SK-N-SH treated with all-trans-retinoic acid at 6 μM for 48 hours (cell line): ENCODE data around the gene MYOM1.

Source experiments
- ATAC-seq: fragments of 200-7000 bp; cut with Tn5 transposase; 3 replicates; pipeline ENCODE4 v1.9.1; 2020; ENCODE audit warnings: mild to moderate bottlenecking, moderate library complexity
- ARNTL ChIP-seq: fragments of 450-650 bp; formaldehyde crosslinking; IDR thresholded peaks from 2 replicates; pipeline ENCODE4 v1.5.0; 2020; ENCODE audit warnings: low read depth, mild to moderate bottlenecking, moderate library complexity, borderline replicate concordance
- BACH2 ChIP-seq: fragments of 250-450 bp; sonication (Bioruptor Pico); IDR thresholded peaks from 2 replicates; pipeline ENCODE4 v1.9.0; 2021; ENCODE audit warnings: mild to moderate bottlenecking, borderline replicate concordance
- CSDC2 ChIP-seq: fragments of 250-450 bp; sonication (Bioruptor Pico); IDR thresholded peaks from 2 replicates; pipeline ENCODE4 v1.5.0; 2020; ENCODE audit warnings: mild to moderate bottlenecking, moderate library complexity
- ESRRG ChIP-seq: fragments of 250-450 bp; sonication (Bioruptor Pico); IDR thresholded peaks from 2 replicates; pipeline ENCODE4 v1.6.1; 2021; ENCODE audit warnings: mild to moderate bottlenecking
- GLIS3 ChIP-seq: fragments of 250-450 bp; sonication (Bioruptor Pico); IDR thresholded peaks from 2 replicates; pipeline ENCODE4 v1.5.0; 2020; ENCODE audit warnings: mild to moderate bottlenecking, moderate library complexity
- ISL1 ChIP-seq: fragments of 250-450 bp; sonication (Bioruptor Pico); IDR thresholded peaks from 2 replicates; pipeline ENCODE4 v2.1.2; 2022; ENCODE audit warnings: mild to moderate bottlenecking, moderate library complexity
- OSR1 ChIP-seq: fragments of 250-450 bp; sonication (Bioruptor Pico); IDR thresholded peaks from 2 replicates; pipeline ENCODE4 v1.8.0; 2022; ENCODE audit warnings: moderate library complexity, mild to moderate bottlenecking, inconsistent platforms
- PPARA ChIP-seq: fragments of 250-450 bp; sonication (Bioruptor Pico); IDR thresholded peaks from 2 replicates; pipeline ENCODE4 v1.5.0; 2020; ENCODE audit warnings: mild to moderate bottlenecking, borderline replicate concordance
- RARB ChIP-seq: fragments of 250-450 bp; sonication (Bioruptor Pico); IDR thresholded peaks from 2 replicates; pipeline ENCODE4 v1.8.0; 2021; ENCODE audit warnings: mild to moderate bottlenecking, moderate library complexity
- SNAI2 ChIP-seq: fragments of 250-450 bp; sonication (Bioruptor Pico); IDR thresholded peaks from 2 replicates; pipeline ENCODE4 v1.5.0; 2020; ENCODE audit warnings: mild to moderate bottlenecking, moderate library complexity
- TCF4 ChIP-seq: fragments of 250-450 bp; sonication (Bioruptor Pico); IDR thresholded peaks from 2 replicates; pipeline ENCODE4 v1.8.0; 2021; ENCODE audit warnings: mild to moderate bottlenecking, moderate library complexity, borderline replicate concordance
- TOX ChIP-seq: fragments of 250-450 bp; sonication (Bioruptor Pico); IDR thresholded peaks from 2 replicates; pipeline ENCODE4 v1.8.0; 2021; ENCODE audit warnings: mild to moderate bottlenecking, moderate library complexity, borderline replicate concordance
- ZC3H10 ChIP-seq: fragments of 250-450 bp; sonication (Bioruptor Pico); IDR thresholded peaks from 2 replicates; pipeline ENCODE4 v1.5.1; 2021; ENCODE audit warnings: mild to moderate bottlenecking, moderate library complexity
- ZFP30 ChIP-seq: fragments of 450-650 bp; formaldehyde crosslinking; IDR thresholded peaks from 2 replicates; pipeline ENCODE4 v1.5.0; 2022; ENCODE audit warnings: mild to moderate bottlenecking, moderate library complexity
- ZNF565 ChIP-seq: fragments of 450-650 bp; formaldehyde crosslinking; conservative IDR thresholded peaks from 2 replicates; pipeline ENCODE4 v1.5.0; 2020; ENCODE audit warnings: low read depth, mild to moderate bottlenecking, moderate library complexity
- ZNF70 ChIP-seq: fragments of 450-650 bp; formaldehyde crosslinking; IDR thresholded peaks from 2 replicates; pipeline ENCODE4 v1.5.0; 2020; ENCODE audit warnings: mild to moderate bottlenecking, moderate library complexity
- ZNF8 ChIP-seq: fragments of 450-650 bp; formaldehyde crosslinking; IDR thresholded peaks from 2 replicates; pipeline ENCODE4 v1.5.0; 2020; ENCODE audit warnings: mild to moderate bottlenecking, moderate library complexity
- TF ChIP-seq, protein P1 (sequence below): fragments of 250-450 bp; sonication (Bioruptor Pico); IDR thresholded peaks from 2 replicates; pipeline ENCODE4 v1.8.0; 2021; ENCODE audit warnings: low read depth, mild to moderate bottlenecking, moderate library complexity, borderline replicate concordance
- TF ChIP-seq, protein P2 (sequence below): fragments of 250-450 bp; sonication (Bioruptor Pico); IDR thresholded peaks from 2 replicates; pipeline ENCODE4 v1.5.0; 2020; ENCODE audit warnings: mild to moderate bottlenecking, moderate library complexity
- TF ChIP-seq, protein P3 (sequence below): fragments of 250-450 bp; sonication (Bioruptor Pico); IDR thresholded peaks from 2 replicates; pipeline ENCODE4 v1.8.0; 2020; ENCODE audit warnings: mild to moderate bottlenecking, moderate library complexity, borderline replicate concordance
- TF ChIP-seq, protein P4 (sequence below): fragments of 250-450 bp; sonication (Bioruptor Pico); IDR thresholded peaks from 2 replicates; pipeline ENCODE4 v1.5.1; 2020; ENCODE audit warnings: low read depth, mild to moderate bottlenecking, moderate library complexity
- TF ChIP-seq, protein P5 (sequence below): fragments of 250-450 bp; sonication (Bioruptor Pico); IDR thresholded peaks from 2 replicates; pipeline ENCODE4 v1.5.1; 2021; ENCODE audit warnings: mild to moderate bottlenecking, moderate library complexity

Gene MYOM1

DNA sequence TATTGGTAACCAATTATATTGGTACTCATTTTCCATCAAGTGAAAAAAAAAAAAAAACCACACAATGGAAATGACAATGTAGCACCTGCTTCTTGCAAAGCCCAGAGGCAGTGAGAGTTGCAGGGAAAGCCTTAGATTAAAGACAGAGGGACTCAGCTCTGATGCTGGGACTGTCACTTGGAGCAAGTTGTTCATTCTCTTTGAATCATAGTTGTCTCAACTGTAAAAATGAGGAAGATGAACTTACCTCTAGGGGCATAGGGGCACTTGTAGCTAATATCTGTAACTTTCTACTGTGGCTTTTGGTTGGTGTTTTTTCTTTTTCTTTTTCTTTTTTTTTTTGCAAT, 125.5 kb downstream of the MYOM1 start:
- ATAC-seq = no peak; the same call in 2 of the 3 replicates

DNA sequence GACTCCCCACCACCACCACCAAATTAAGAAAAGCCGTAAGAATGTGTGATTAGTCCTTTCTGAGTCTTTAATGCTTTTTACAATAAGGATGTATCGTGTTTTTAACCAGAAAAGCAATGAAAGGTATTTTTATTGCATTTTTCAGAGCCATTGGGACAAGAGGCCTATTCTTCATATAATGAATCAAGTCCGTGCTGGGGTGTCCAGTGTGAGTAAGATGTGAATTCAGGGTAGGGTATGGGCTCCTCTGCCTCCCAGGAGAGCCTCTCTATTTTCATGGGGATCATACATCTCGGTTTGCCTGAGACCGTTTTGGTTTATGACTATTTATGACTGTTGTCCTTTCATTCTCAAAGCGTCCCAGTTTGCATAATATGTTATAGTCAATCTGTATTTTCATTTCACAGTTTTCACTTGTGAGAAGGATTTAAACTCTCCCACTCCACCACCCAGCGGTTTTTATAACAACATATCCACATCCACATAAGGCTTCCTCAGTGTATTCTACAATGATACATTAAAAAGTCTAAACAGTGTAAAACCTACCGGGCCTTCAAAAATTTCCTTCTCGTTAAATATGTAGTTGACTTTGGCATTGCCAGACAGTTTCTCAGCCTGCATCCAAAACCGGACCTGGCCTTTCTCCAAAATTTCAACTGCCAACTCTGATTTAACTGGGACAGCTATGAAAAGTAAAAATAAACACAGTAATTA, 126.0 kb downstream of the MYOM1 start:
- no peak for TF ChIP-seq OSR1 (CRISPR knock-in tag)
- no peak for TF ChIP-seq ESRRG (CRISPR knock-in tag)
- no peak for TF ChIP-seq SNAI2 (CRISPR knock-in tag)
- no peak for TF ChIP-seq ZC3H10
- TF ChIP-seq PPARA (CRISPR knock-in tag) = no peak
- TF ChIP-seq ZFP30 (CRISPR knock-in tag) = no peak
- no peak for TF ChIP-seq ARNTL (CRISPR knock-in tag)
- no peak for TF ChIP-seq ISL1
- no peak for TF ChIP-seq RARB (CRISPR knock-in tag)
- TF ChIP-seq ZNF70 = no peak
- TF ChIP-seq GLIS3 (CRISPR knock-in tag) = no peak
- TF ChIP-seq TCF4 (CRISPR knock-in tag) = no peak
- no peak; the same call in 2 of the 3 replicates for ATAC-seq

More for the DNA sequence above, 125.5 kb downstream of the MYOM1 start:
- TF ChIP-seq GLIS3 (CRISPR knock-in tag) (no peak), ZNF565 (CRISPR knock-in tag) (no peak), CSDC2 (CRISPR knock-in tag) (no peak), ZFP30 (CRISPR knock-in tag) (no peak), TOX (CRISPR knock-in tag) (no peak), ARNTL (CRISPR knock-in tag) (no peak)
- TF ChIP-seq, protein P1, sequence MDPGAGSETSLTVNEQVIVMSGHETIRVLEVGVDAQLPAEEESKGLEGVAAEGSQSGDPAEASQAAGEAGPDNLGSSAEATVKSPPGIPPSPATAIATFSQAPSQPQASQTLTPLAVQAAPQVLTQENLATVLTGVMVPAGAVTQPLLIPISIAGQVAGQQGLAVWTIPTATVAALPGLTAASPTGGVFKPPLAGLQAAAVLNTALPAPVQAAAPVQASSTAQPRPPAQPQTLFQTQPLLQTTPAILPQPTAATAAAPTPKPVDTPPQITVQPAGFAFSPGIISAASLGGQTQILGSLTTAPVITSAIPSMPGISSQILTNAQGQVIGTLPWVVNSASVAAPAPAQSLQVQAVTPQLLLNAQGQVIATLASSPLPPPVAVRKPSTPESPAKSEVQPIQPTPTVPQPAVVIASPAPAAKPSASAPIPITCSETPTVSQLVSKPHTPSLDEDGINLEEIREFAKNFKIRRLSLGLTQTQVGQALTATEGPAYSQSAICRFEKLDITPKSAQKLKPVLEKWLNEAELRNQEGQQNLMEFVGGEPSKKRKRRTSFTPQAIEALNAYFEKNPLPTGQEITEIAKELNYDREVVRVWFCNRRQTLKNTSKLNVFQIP = no peak

DNA sequence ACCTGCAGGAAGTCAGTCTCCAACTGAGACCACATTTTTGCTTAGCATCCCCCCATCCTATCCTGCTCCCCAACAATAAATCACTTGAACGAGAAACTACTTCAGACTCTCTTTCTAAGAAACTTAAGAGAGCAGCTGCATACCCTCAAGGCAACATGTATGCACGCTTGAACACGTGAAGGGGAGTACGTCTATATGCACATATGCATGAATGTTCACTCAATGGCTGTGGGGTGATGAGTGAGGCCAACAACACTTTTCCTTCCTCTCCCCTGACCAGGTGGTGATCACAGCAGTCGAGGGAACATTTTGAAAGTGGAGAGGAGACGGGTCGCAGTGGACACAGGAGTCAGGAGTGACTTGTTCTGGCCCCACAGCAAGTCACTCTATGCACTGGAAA, 127.0 kb downstream of the MYOM1 start:
- no peak for ATAC-seq
- no peak for TF ChIP-seq BACH2 (CRISPR knock-in tag)
- TF ChIP-seq ZNF70 = no peak
- no peak for TF ChIP-seq ZFP30 (CRISPR knock-in tag)
- no peak for TF ChIP-seq ZNF8 (CRISPR knock-in tag)
- TF ChIP-seq, protein P1 = no peak
- TF ChIP-seq, all 23 proteins: peak for 0

DNA sequence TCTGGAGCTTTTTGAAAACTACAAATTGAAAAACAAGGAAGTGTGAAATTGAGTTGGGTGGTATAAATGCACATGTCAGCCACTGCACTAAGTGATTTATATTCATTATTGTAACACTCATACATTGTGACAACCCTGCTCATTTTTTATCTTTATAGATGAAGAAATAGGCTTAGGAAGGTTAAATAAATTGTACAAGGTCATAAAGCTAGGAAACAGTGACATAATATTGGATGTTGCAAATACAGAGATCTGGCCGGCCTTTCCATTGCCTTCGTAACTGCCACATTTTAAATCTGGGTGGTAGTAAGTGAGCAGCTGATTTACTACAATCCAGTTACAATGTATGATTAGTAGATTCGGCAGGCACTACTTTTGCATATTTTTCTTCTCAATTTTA, 130.2 kb downstream of the MYOM1 start:
- TF ChIP-seq ISL1 (no peak), SNAI2 (CRISPR knock-in tag) (no peak), ESRRG (CRISPR knock-in tag) (no peak), ARNTL (CRISPR knock-in tag) (no peak), PPARA (CRISPR knock-in tag) (no peak), RARB (CRISPR knock-in tag) (no peak), BACH2 (CRISPR knock-in tag) (no peak), ZNF70 (no peak)
- TF ChIP-seq, protein P2, sequence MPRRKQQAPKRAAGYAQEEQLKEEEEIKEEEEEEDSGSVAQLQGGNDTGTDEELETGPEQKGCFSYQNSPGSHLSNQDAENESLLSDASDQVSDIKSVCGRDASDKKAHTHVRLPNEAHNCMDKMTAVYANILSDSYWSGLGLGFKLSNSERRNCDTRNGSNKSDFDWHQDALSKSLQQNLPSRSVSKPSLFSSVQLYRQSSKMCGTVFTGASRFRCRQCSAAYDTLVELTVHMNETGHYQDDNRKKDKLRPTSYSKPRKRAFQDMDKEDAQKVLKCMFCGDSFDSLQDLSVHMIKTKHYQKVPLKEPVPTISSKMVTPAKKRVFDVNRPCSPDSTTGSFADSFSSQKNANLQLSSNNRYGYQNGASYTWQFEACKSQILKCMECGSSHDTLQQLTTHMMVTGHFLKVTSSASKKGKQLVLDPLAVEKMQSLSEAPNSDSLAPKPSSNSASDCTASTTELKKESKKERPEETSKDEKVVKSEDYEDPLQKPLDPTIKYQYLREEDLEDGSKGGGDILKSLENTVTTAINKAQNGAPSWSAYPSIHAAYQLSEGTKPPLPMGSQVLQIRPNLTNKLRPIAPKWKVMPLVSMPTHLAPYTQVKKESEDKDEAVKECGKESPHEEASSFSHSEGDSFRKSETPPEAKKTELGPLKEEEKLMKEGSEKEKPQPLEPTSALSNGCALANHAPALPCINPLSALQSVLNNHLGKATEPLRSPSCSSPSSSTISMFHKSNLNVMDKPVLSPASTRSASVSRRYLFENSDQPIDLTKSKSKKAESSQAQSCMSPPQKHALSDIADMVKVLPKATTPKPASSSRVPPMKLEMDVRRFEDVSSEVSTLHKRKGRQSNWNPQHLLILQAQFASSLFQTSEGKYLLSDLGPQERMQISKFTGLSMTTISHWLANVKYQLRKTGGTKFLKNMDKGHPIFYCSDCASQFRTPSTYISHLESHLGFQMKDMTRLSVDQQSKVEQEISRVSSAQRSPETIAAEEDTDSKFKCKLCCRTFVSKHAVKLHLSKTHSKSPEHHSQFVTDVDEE (CRISPR knock-in tag) = no peak
- TF ChIP-seq, protein P3, sequence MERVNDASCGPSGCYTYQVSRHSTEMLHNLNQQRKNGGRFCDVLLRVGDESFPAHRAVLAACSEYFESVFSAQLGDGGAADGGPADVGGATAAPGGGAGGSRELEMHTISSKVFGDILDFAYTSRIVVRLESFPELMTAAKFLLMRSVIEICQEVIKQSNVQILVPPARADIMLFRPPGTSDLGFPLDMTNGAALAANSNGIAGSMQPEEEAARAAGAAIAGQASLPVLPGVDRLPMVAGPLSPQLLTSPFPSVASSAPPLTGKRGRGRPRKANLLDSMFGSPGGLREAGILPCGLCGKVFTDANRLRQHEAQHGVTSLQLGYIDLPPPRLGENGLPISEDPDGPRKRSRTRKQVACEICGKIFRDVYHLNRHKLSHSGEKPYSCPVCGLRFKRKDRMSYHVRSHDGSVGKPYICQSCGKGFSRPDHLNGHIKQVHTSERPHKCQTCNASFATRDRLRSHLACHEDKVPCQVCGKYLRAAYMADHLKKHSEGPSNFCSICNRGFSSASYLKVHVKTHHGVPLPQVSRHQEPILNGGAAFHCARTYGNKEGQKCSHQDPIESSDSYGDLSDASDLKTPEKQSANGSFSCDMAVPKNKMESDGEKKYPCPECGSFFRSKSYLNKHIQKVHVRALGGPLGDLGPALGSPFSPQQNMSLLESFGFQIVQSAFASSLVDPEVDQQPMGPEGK = no peak
- TF ChIP-seq, protein P4, sequence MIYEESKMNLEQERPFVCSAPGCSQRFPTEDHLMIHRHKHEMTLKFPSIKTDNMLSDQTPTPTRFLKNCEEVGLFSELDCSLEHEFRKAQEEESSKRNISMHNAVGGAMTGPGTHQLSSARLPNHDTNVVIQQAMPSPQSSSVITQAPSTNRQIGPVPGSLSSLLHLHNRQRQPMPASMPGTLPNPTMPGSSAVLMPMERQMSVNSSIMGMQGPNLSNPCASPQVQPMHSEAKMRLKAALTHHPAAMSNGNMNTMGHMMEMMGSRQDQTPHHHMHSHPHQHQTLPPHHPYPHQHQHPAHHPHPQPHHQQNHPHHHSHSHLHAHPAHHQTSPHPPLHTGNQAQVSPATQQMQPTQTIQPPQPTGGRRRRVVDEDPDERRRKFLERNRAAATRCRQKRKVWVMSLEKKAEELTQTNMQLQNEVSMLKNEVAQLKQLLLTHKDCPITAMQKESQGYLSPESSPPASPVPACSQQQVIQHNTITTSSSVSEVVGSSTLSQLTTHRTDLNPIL (CRISPR knock-in tag) = no peak
- TF ChIP-seq, protein P5, sequence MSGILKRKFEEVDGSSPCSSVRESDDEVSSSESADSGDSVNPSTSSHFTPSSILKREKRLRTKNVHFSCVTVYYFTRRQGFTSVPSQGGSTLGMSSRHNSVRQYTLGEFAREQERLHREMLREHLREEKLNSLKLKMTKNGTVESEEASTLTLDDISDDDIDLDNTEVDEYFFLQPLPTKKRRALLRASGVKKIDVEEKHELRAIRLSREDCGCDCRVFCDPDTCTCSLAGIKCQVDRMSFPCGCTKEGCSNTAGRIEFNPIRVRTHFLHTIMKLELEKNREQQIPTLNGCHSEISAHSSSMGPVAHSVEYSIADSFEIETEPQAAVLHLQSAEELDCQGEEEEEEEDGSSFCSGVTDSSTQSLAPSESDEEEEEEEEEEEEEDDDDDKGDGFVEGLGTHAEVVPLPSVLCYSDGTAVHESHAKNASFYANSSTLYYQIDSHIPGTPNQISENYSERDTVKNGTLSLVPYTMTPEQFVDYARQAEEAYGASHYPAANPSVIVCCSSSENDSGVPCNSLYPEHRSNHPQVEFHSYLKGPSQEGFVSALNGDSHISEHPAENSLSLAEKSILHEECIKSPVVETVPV (CRISPR knock-in tag) = no peak
- ATAC-seq = no peak
